Nephron progenitor cell (in vitro differentiated cells): ENCODE data around the gene RDH13.
A peak's percentile ranks its signal among the peaks of the same experiment; 100 is the strongest.

Experiments
- DNase-seq: peaks from one replicate; pipeline ENCODE4 v3.0.0; 2021
- H3K27ac Mint-ChIP-seq: 2 replicates; pipeline ENCODE4 v1.8.0; 2021; ENCODE audit warnings: mild to moderate bottlenecking, moderate library complexity, mixed read lengths
- H3K27me3 Mint-ChIP-seq: 2 replicates; pipeline ENCODE4 v1.8.0; 2021; ENCODE audit warnings: mild to moderate bottlenecking, low read depth, mixed read lengths; ENCODE audit not compliant: poor library complexity
- H3K36me3 Mint-ChIP-seq: 2 replicates; pipeline ENCODE4 v1.8.0; 2021; ENCODE audit warnings: low read depth, mixed read lengths
- H3K4me1 Mint-ChIP-seq: 2 replicates; pipeline ENCODE4 v1.8.0; 2021; ENCODE audit warnings: mixed read lengths
- H3K4me3 Mint-ChIP-seq: 2 replicates; pipeline ENCODE4 v1.8.0; 2021; ENCODE audit warnings: mild to moderate bottlenecking, moderate library complexity, mixed read lengths
- H3K9me3 Mint-ChIP-seq: 2 replicates; pipeline ENCODE4 v1.8.0; 2021; ENCODE audit warnings: mild to moderate bottlenecking, moderate library complexity, mixed read lengths
- CTCF ChIP-seq: fragments of 200-600 bp; sonication (generic); IDR thresholded peaks from 2 replicates; pipeline ENCODE4 v1.5.0; 2021; ENCODE audit warnings: antibody characterized with exemption

The RDH13 gene

DNA sequence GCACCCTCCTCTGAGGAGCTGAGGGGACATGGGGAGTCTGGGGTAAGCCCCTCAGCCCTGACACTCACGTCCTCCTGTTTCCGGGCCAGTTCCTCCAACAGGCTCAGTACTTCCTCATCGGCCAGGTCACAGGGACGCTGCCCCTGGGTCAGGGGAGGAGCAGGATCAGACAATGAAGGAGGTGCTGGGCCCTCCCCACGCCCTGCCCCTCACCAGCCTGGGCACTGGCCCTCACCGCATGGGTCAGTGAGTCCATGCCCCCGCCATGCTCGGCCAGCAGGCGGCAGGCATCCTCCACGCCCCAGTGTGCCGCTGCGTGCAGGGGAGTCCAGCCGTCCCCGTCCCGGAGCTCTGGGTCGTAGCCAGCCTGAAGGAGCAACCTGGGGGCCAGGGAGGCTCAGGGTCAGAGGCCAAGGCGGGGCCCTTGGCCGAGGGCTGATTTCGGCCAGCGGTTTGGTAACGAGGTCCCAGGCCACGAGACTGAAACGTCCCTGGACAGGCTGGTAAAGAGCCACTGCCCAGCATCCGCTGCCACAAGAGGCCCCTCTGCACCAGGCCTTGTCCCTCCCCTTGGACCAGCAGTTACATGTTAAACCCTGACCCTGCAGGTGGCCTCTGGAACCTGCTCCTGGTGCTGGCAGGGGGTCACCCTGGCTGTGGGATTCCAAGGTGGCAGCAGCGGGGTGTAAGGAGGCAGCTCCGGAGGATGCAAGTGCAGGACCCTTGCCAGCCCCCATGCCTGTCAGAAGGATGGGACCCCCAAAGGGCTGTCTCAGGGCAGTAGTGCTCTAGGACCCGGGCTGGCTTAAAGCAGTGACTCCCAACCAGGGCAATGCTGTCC, 36.0 kb upstream of the RDH13 start:
- H3K27me3 Mint-ChIP-seq, result peaks cover 3% of the 10 kb centered on the region
- H3K27ac Mint-ChIP-seq, result no peak overlapping the region
- TF ChIP-seq CTCF, result peak; percentile 16
- DNase-seq, result peak; percentile 28
- H3K36me3 Mint-ChIP-seq, result peaks cover 32% of the 10 kb centered on the region
- peaks cover 19% of the 10 kb centered on the region for H3K9me3 Mint-ChIP-seq
- H3K4me1 Mint-ChIP-seq, result peaks cover 23% of the 10 kb centered on the region
- H3K4me3 Mint-ChIP-seq, result no peak overlapping the region

- H3K36me3 Mint-ChIP-seq, result peaks cover 25% of the 10 kb centered on the region
- TF ChIP-seq CTCF, result no peak
- no peak overlapping the region for H3K4me3 Mint-ChIP-seq
- peaks cover 23% of the 10 kb centered on the region for H3K4me1 Mint-ChIP-seq
- peaks cover 3% of the 10 kb centered on the region for H3K27me3 Mint-ChIP-seq
- DNase-seq, result no peak
- peak overlapping the region; percentile 91 for H3K27ac Mint-ChIP-seq
- H3K9me3 Mint-ChIP-seq, result peaks cover 14% of the 10 kb centered on the region
Measured at GRCh38 chr19:55097864-55098715, 35.1 kb upstream of the RDH13 start.

GRCh38 chr19:55096061-55096701, 33.2 kb upstream of the RDH13 start:
- H3K4me1 Mint-ChIP-seq, result peaks cover 28% of the 10 kb centered on the region
- DNase-seq, result no peak
- peaks cover 9% of the 10 kb centered on the region for H3K36me3 Mint-ChIP-seq
- no peak overlapping the region for H3K4me3 Mint-ChIP-seq
- no peak overlapping the region for H3K27ac Mint-ChIP-seq
- H3K9me3 Mint-ChIP-seq, result no peaks in the 10 kb centered on the region
- TF ChIP-seq CTCF, result no peak
- H3K27me3 Mint-ChIP-seq, result peaks cover 3% of the 10 kb centered on the region

- Mint-ChIP-seq H3K27ac (no peak overlapping the region), H3K27me3 (peaks cover 3% of the 10 kb centered on the region), H3K9me3 (no peaks in the 10 kb centered on the region), H3K36me3 (peaks cover 9% of the 10 kb centered on the region), H3K4me3 (no peak overlapping the region), H3K4me1 (peaks cover 28% of the 10 kb centered on the region)
- peak; percentile 19 for DNase-seq
- no peak for TF ChIP-seq CTCF
Measured at GRCh38 chr19:55095260-55096060, 32.5 kb upstream of the RDH13 start.

- DNase-seq, result peak; percentile 55
- H3K36me3 Mint-ChIP-seq, result peaks cover 4% of the 10 kb centered on the region
- H3K9me3 Mint-ChIP-seq, result no peaks in the 10 kb centered on the region
- H3K4me1 Mint-ChIP-seq, result peaks cover 23% of the 10 kb centered on the region
- H3K4me3 Mint-ChIP-seq, result peak overlapping the region; percentile 21
- H3K27ac Mint-ChIP-seq, result no peak overlapping the region
- H3K27me3 Mint-ChIP-seq, result peaks cover 3% of the 10 kb centered on the region
- TF ChIP-seq CTCF, result no peak
Measured at GRCh38 chr19:55094456-55095259, 31.7 kb upstream of the RDH13 start.
